NCI-H1417 (cell line): ENCODE results near the gene PCDHA1.
A peak's percentile ranks its signal among the peaks of the same experiment; 100 is the strongest.

ENCODE experiments used
- DNase-seq, 3 experiments: peaks; one replicate each; lab custom pipeline; 2025; lab: John Stamatoyannopoulos, UW

Gene PCDHA1

DNA sequence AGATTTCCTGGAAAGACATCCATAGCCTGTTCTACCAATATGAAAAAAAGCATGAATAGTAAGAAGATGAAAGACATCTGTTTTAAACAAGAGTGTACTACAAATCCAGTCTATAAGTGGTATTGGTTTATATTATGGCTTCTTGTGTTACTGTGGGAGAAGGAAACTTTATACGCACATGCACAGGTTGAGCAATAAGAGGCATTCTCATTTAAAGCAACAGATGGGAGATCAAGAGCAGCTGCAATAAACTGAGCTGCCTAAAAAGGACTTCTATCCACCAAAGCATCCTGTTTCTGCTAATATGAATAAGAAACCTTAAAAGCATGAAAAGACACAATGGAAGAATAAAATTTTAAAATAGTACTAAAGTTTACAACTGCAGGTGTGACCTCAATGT, 256.6 kb downstream of the PCDHA1 start:
- no peak for DNase-seq

DNA sequence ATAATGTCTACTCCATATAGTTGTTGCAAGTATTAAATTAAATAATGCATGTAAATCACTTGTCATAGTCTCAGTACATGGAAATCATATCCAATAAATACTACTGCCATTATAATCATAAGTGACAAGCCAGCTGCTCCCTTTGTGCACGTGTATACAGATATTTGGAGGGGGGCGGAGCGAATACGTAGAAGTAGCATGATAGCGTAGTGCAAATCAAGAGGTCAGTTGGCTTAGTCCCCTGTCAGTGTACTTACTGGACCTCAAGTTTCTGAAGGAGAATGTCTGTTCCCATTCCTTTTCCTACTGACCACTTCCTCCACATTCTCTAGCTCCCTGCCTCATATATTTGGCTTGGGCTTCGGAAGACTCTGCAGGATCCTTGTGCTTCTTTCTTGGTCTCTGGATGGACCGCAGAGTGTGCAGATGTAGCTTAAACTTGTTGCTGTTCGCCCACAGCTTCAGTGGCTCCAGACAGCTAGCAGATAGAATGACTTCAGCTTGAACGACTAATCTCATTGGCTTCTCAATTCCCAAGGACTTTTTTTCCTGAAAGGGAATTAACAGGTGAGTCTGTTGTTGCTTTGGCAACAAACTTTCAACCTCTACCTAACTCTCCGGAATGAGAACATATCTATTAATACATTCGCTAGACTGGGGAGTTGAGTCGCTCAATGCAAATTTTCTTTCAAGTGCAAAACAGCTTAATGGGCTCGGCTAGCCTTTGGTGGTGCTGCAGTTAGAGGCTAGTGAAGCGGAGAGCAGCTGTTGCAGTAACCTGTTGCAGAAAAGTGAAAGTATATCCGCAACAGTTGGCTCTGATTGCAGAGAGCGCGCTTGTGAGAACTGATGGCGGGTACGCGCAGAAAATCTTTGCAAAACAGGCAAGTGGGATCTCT, 264.9 kb downstream of the PCDHA1 start, which contains the start of gene PCDHB1:
PCDHB1 (plus strand) TSS at position 753 of the 899 bp plus-strand sequence; CDS start at position 850, 97 bp downstream.
- DNase-seq: peak; percentile 52 to 66 (median 60)

- DNase-seq: peak; percentile 48 to 64 (median 60)
Measured at GRCh38 chr5:141051521-141051866, 265.6 kb downstream of the PCDHA1 start.
